Measurements from ENCODE around the gene FAM120B. TPM values are rescaled to one million over a fixed set of nuclear protein-coding genes. Genes with fewer than 3 reads are reported as not detected.
"Not testable (repeated sequence)": the region's sequence is repeated elsewhere in the genome, so short reads cannot be mapped to it uniquely, and the experiment has no call there.

Gene FAM120B
- 18.7 TPM for total RNA-seq

GRCh38 chr6:170306324-170307079 is at the start of gene FAM120B:
Gene FAM120B, plus strand, starts transcription at chr6:170306758. Its CDS starts 10,633 bp downstream, at chr6:170317391.
- Histone ChIP-seq H3K4me3 (ENCODE audit: low read length) (peak within 1 kb of the TSS; percentile 80), H3K4me1 (ENCODE audit: insufficient read depth, low read length) (peaks cover 38% of the 10 kb centered on the region), H3K27me3 (ENCODE audit: insufficient read depth, low read length) (peaks cover 9% of the 10 kb centered on the region), H3K9me3 (ENCODE audit: low read depth, low read length) (no peaks in the 10 kb centered on the region)

- no peak overlapping the region for H3K4me3 ChIP-seq (ENCODE audit: low read length)
- no peaks in the 10 kb centered on the region for H3K4me1 ChIP-seq (ENCODE audit: insufficient read depth, low read length)
- H3K9me3 ChIP-seq (ENCODE audit: low read depth, low read length) = no peaks in the 10 kb centered on the region
- H3K27me3 ChIP-seq (ENCODE audit: insufficient read depth, low read length) = peaks cover under 1% of the 10 kb centered on the region
Measured at GRCh38 chr6:170257376-170257775, 49.2 kb upstream of the FAM120B start.

- Histone ChIP-seq H3K4me1 (ENCODE audit: insufficient read depth, low read length) (no peaks in the 10 kb centered on the region), H3K4me3 (ENCODE audit: low read length) (no peak overlapping the region), H3K27me3 (ENCODE audit: insufficient read depth, low read length) (peaks cover 4% of the 10 kb centered on the region), H3K9me3 (ENCODE audit: low read depth, low read length) (no peaks in the 10 kb centered on the region)
Measured at GRCh38 chr6:170258407-170258806, 48.2 kb upstream of the FAM120B start.

- Histone ChIP-seq H3K27me3 (ENCODE audit: insufficient read depth, low read length) (peaks cover 4% of the 10 kb centered on the region), H3K4me1 (ENCODE audit: insufficient read depth, low read length) (no peaks in the 10 kb centered on the region), H3K4me3 (ENCODE audit: low read length) (no peak overlapping the region), H3K9me3 (ENCODE audit: low read depth, low read length) (no peaks in the 10 kb centered on the region)
Measured at GRCh38 chr6:170259278-170259677, 47.3 kb upstream of the FAM120B start.

GRCh38 chr6:170260686-170261085 is 45.9 kb upstream of the FAM120B start:
- H3K4me3 ChIP-seq (ENCODE audit: low read length) = no peak overlapping the region
- peaks cover 4% of the 10 kb centered on the region for H3K27me3 ChIP-seq (ENCODE audit: insufficient read depth, low read length)
- no peaks in the 10 kb centered on the region for H3K9me3 ChIP-seq (ENCODE audit: low read depth, low read length)
- H3K4me1 ChIP-seq (ENCODE audit: insufficient read depth, low read length) = no peaks in the 10 kb centered on the region

GRCh38 chr6:170261643-170262488 is 44.7 kb upstream of the FAM120B start:
- Histone ChIP-seq H3K4me1 (ENCODE audit: insufficient read depth, low read length) (peaks cover 8% of the 10 kb centered on the region), H3K27me3 (ENCODE audit: insufficient read depth, low read length) (peaks cover 4% of the 10 kb centered on the region), H3K4me3 (ENCODE audit: low read length) (no peak overlapping the region), H3K9me3 (ENCODE audit: low read depth, low read length) (no peaks in the 10 kb centered on the region)

- Histone ChIP-seq H3K27me3 (ENCODE audit: insufficient read depth, low read length) (peaks cover 4% of the 10 kb centered on the region), H3K4me3 (ENCODE audit: low read length) (no peak overlapping the region), H3K4me1 (ENCODE audit: insufficient read depth, low read length) (peaks cover 8% of the 10 kb centered on the region), H3K9me3 (ENCODE audit: low read depth, low read length) (no peaks in the 10 kb centered on the region)
Measured at GRCh38 chr6:170262489-170263088, 44.0 kb upstream of the FAM120B start.

- H3K9me3 ChIP-seq (ENCODE audit: low read depth, low read length) = no peaks in the 10 kb centered on the region
- peaks cover 8% of the 10 kb centered on the region for H3K4me1 ChIP-seq (ENCODE audit: insufficient read depth, low read length)
- H3K4me3 ChIP-seq (ENCODE audit: low read length) = no peak overlapping the region
- peaks cover 4% of the 10 kb centered on the region for H3K27me3 ChIP-seq (ENCODE audit: insufficient read depth, low read length)
Measured at GRCh38 chr6:170263410-170263809, 43.1 kb upstream of the FAM120B start.

GRCh38 chr6:170264086-170264485 is 42.5 kb upstream of the FAM120B start:
- H3K4me3 ChIP-seq (ENCODE audit: low read length) = no peak overlapping the region
- peaks cover 4% of the 10 kb centered on the region for H3K27me3 ChIP-seq (ENCODE audit: insufficient read depth, low read length)
- peaks cover 8% of the 10 kb centered on the region for H3K4me1 ChIP-seq (ENCODE audit: insufficient read depth, low read length)
- H3K9me3 ChIP-seq (ENCODE audit: low read depth, low read length) = no peaks in the 10 kb centered on the region

GRCh38 chr6:170264644-170265043 is 41.9 kb upstream of the FAM120B start:
- H3K4me1 ChIP-seq (ENCODE audit: insufficient read depth, low read length); H3K27me3 ChIP-seq (ENCODE audit: insufficient read depth, low read length); H3K4me3 ChIP-seq (ENCODE audit: low read length): not testable (repeated sequence)

GRCh38 chr6:170265655-170266054 is 40.9 kb upstream of the FAM120B start:
- no peaks in the 10 kb centered on the region for H3K9me3 ChIP-seq (ENCODE audit: low read depth, low read length)
- H3K27me3 ChIP-seq (ENCODE audit: insufficient read depth, low read length) = peaks cover 4% of the 10 kb centered on the region
- peaks cover 8% of the 10 kb centered on the region for H3K4me1 ChIP-seq (ENCODE audit: insufficient read depth, low read length)
- no peak overlapping the region for H3K4me3 ChIP-seq (ENCODE audit: low read length)

More at GRCh38 chr6:170264644-170265043, 41.9 kb upstream of the FAM120B start:
- H3K9me3 ChIP-seq (ENCODE audit: low read depth, low read length) = not testable (repeated sequence)

- no peaks in the 10 kb centered on the region for H3K9me3 ChIP-seq (ENCODE audit: low read depth, low read length)
- peaks cover 13% of the 10 kb centered on the region for H3K4me1 ChIP-seq (ENCODE audit: insufficient read depth, low read length)
- no peak overlapping the region for H3K4me3 ChIP-seq (ENCODE audit: low read length)
- peaks cover 4% of the 10 kb centered on the region for H3K27me3 ChIP-seq (ENCODE audit: insufficient read depth, low read length)
Measured at GRCh38 chr6:170266061-170266825, 40.3 kb upstream of the FAM120B start.

- H3K27me3 ChIP-seq (ENCODE audit: insufficient read depth, low read length) = no peaks in the 10 kb centered on the region
- peaks cover 25% of the 10 kb centered on the region for H3K4me1 ChIP-seq (ENCODE audit: insufficient read depth, low read length)
- H3K9me3 ChIP-seq (ENCODE audit: low read depth, low read length) = no peaks in the 10 kb centered on the region
- no peak overlapping the region for H3K4me3 ChIP-seq (ENCODE audit: low read length)
Measured at GRCh38 chr6:170267688-170268087, 38.9 kb upstream of the FAM120B start.

GRCh38 chr6:170268216-170269129 is 38.1 kb upstream of the FAM120B start:
- peaks cover 27% of the 10 kb centered on the region for H3K4me1 ChIP-seq (ENCODE audit: insufficient read depth, low read length)
- H3K9me3 ChIP-seq (ENCODE audit: low read depth, low read length) = no peaks in the 10 kb centered on the region
- no peak overlapping the region for H3K4me3 ChIP-seq (ENCODE audit: low read length)
- H3K27me3 ChIP-seq (ENCODE audit: insufficient read depth, low read length) = no peaks in the 10 kb centered on the region
